Activated T-helper 17 cell treated with anti-CD3 and anti-CD28 coated beads, Interleukin-2, amount 50 U/mL, for 72 hours (primary cell): ENCODE measurements around the gene CCDC154. TPM values are rescaled to one million over a fixed set of nuclear protein-coding genes. Genes with fewer than 3 reads are reported as not detected.

ENCODE experiments used
- ATAC-seq: fragments of 150-1000 bp; cut with Tn5 transposase; replicated peaks from 2 replicates; pipeline ENCODE4 v1.10.0; 2021; ENCODE audit warnings: mild to moderate bottlenecking, moderate library complexity
- H3K27ac Mint-ChIP-seq: one replicate; pipeline ENCODE4 v1.8.0; 2022; ENCODE audit warnings: mixed read lengths
- H3K27me3 Mint-ChIP-seq: one replicate; pipeline ENCODE4 v1.8.0; 2022; ENCODE audit warnings: mixed read lengths
- H3K36me3 Mint-ChIP-seq: one replicate; pipeline ENCODE4 v1.8.0; 2022; ENCODE audit warnings: low read depth, mild to moderate bottlenecking, mixed read lengths
- H3K4me1 Mint-ChIP-seq: one replicate; pipeline ENCODE4 v1.8.0; 2022; ENCODE audit warnings: mixed read lengths
- H3K4me3 Mint-ChIP-seq: one replicate; pipeline ENCODE4 v1.8.0; 2022; ENCODE audit warnings: mild to moderate bottlenecking, mixed read lengths
- H3K9me3 Mint-ChIP-seq: one replicate; pipeline ENCODE4 v1.8.0; 2022; ENCODE audit warnings: mixed read lengths
- total RNA-seq, 2 donors: library from RNA; stranded (reverse); gene quantifications; one replicate each; pipeline ENCODE4 v1.2.3, GENCODE V29; 2022

The CCDC154 gene
- 1 to 10 TPM; 2.1 to 3.7 TPM for total RNA-seq

- Mint-ChIP-seq H3K36me3 (no peaks in the 10 kb centered on the region), H3K4me3 (no peak within 1 kb of the TSS), H3K4me1 (no peaks in the 10 kb centered on the region), H3K27ac (no peak within 1 kb of the TSS), H3K9me3 (no peaks in the 10 kb centered on the region), H3K27me3 (no peaks in the 10 kb centered on the region)
- ATAC-seq: no peak
Measured at GRCh38 chr16:1443980-1444729, at the start of gene CCDC154. Gene CCDC154 (minus strand): TSS chr16:1444556. CDS start chr16:1444322, 234 bp downstream.

- Mint-ChIP-seq H3K4me1 (no peaks in the 10 kb centered on the region), H3K4me3 (peak overlapping the region; percentile 87), H3K9me3 (no peaks in the 10 kb centered on the region), H3K27ac (no peak overlapping the region), H3K27me3 (no peaks in the 10 kb centered on the region), H3K36me3 (peaks cover 29% of the 10 kb centered on the region)
- ATAC-seq: peak; percentile 16
Measured at GRCh38 chr16:1493746-1494094, 49.4 kb upstream of the CCDC154 start.

GRCh38 chr16:1492923-1493745, 48.8 kb upstream of the CCDC154 start, which contains the start of gene TELO2:
Gene TELO2 (plus strand): TSS chr16:1493360. CDS start chr16:1494282, 922 bp downstream.
- Mint-ChIP-seq H3K9me3 (no peaks in the 10 kb centered on the region), H3K4me1 (no peaks in the 10 kb centered on the region), H3K36me3 (peaks cover 23% of the 10 kb centered on the region), H3K27me3 (no peaks in the 10 kb centered on the region), H3K27ac (peak within 1 kb of the TSS; percentile 93), H3K4me3 (peak within 1 kb of the TSS; percentile 87)
- ATAC-seq: peak; percentile 89

- peaks cover 15% of the 10 kb centered on the region for H3K36me3 Mint-ChIP-seq
- no peak for ATAC-seq
- peak overlapping the region; percentile 87 for H3K4me3 Mint-ChIP-seq
- no peaks in the 10 kb centered on the region for H3K27me3 Mint-ChIP-seq
- H3K9me3 Mint-ChIP-seq: no peaks in the 10 kb centered on the region
- H3K4me1 Mint-ChIP-seq: no peaks in the 10 kb centered on the region
- H3K27ac Mint-ChIP-seq: peak overlapping the region; percentile 93
Measured at GRCh38 chr16:1492082-1492922, 47.9 kb upstream of the CCDC154 start.

GRCh38 chr16:1491327-1491726, 47.0 kb upstream of the CCDC154 start:
- H3K27me3 Mint-ChIP-seq: no peaks in the 10 kb centered on the region
- no peak for ATAC-seq
- H3K9me3 Mint-ChIP-seq: no peaks in the 10 kb centered on the region
- H3K27ac Mint-ChIP-seq: no peak overlapping the region
- no peaks in the 10 kb centered on the region for H3K4me1 Mint-ChIP-seq
- H3K36me3 Mint-ChIP-seq: peaks cover 6% of the 10 kb centered on the region
- no peak overlapping the region for H3K4me3 Mint-ChIP-seq

- H3K36me3 Mint-ChIP-seq: no peaks in the 10 kb centered on the region
- no peaks in the 10 kb centered on the region for H3K9me3 Mint-ChIP-seq
- H3K27ac Mint-ChIP-seq: no peak overlapping the region
Measured at GRCh38 chr16:1489077-1489476, 44.7 kb upstream of the CCDC154 start.

GRCh38 chr16:1488619-1489018, 44.3 kb upstream of the CCDC154 start, which contains the start of gene PTX4:
Gene PTX4 (minus strand): TSS chr16:1488944. CDS start chr16:1488909, 35 bp downstream.
- Mint-ChIP-seq H3K27ac (no peak within 1 kb of the TSS), H3K4me3 (no peak within 1 kb of the TSS), H3K9me3 (no peaks in the 10 kb centered on the region), H3K4me1 (no peaks in the 10 kb centered on the region), H3K27me3 (no peaks in the 10 kb centered on the region), H3K36me3 (no peaks in the 10 kb centered on the region)
- ATAC-seq: no peak

More at GRCh38 chr16:1489077-1489476, 44.7 kb upstream of the CCDC154 start:
- H3K27me3 Mint-ChIP-seq: no peaks in the 10 kb centered on the region
- H3K4me3 Mint-ChIP-seq: no peak overlapping the region
- ATAC-seq: no peak
- no peaks in the 10 kb centered on the region for H3K4me1 Mint-ChIP-seq

GRCh38 chr16:1488054-1488601, 43.8 kb upstream of the CCDC154 start:
- Mint-ChIP-seq H3K27ac (no peak overlapping the region), H3K27me3 (no peaks in the 10 kb centered on the region), H3K36me3 (no peaks in the 10 kb centered on the region), H3K9me3 (no peaks in the 10 kb centered on the region), H3K4me3 (no peak overlapping the region), H3K4me1 (no peaks in the 10 kb centered on the region)
- no peak for ATAC-seq

GRCh38 chr16:1487395-1488053, 43.2 kb upstream of the CCDC154 start:
- Mint-ChIP-seq H3K4me3 (no peak overlapping the region), H3K4me1 (no peaks in the 10 kb centered on the region), H3K9me3 (no peaks in the 10 kb centered on the region), H3K27me3 (no peaks in the 10 kb centered on the region), H3K27ac (no peak overlapping the region), H3K36me3 (no peaks in the 10 kb centered on the region)
- no peak for ATAC-seq

GRCh38 chr16:1486551-1487390, 42.4 kb upstream of the CCDC154 start:
- Mint-ChIP-seq H3K27ac (no peak overlapping the region), H3K27me3 (no peaks in the 10 kb centered on the region), H3K9me3 (no peaks in the 10 kb centered on the region), H3K4me3 (no peak overlapping the region), H3K36me3 (no peaks in the 10 kb centered on the region), H3K4me1 (no peaks in the 10 kb centered on the region)
- no peak for ATAC-seq

GRCh38 chr16:1485847-1486496, 41.6 kb upstream of the CCDC154 start:
- Mint-ChIP-seq H3K4me1 (no peaks in the 10 kb centered on the region), H3K27ac (no peak overlapping the region), H3K9me3 (no peaks in the 10 kb centered on the region), H3K36me3 (no peaks in the 10 kb centered on the region), H3K27me3 (no peaks in the 10 kb centered on the region), H3K4me3 (no peak overlapping the region)
- ATAC-seq: no peak

- H3K27me3 Mint-ChIP-seq: no peaks in the 10 kb centered on the region
- H3K4me1 Mint-ChIP-seq: no peaks in the 10 kb centered on the region
- H3K36me3 Mint-ChIP-seq: no peaks in the 10 kb centered on the region
- H3K27ac Mint-ChIP-seq: no peak overlapping the region
- H3K9me3 Mint-ChIP-seq: no peaks in the 10 kb centered on the region
- ATAC-seq: no peak
- no peak overlapping the region for H3K4me3 Mint-ChIP-seq
Measured at GRCh38 chr16:1481906-1482835, 37.8 kb upstream of the CCDC154 start.
